K562 (cell line): ENCODE data around the gene SPATA21. TPM values are rescaled to one million over a fixed set of nuclear protein-coding genes. Genes with fewer than 3 reads are reported as not detected.
"Not testable (repeated sequence)": the region's sequence is repeated elsewhere in the genome, so short reads cannot be mapped to it uniquely, and the experiment has no call there.

Experiments
- ATAC-seq: fragments of 200-7000 bp; cut with Tn5 transposase; 3 replicates; pipeline ENCODE4 v1.9.1; 2020; ENCODE audit warnings: moderate library complexity
- BruUV-seq: library from RNA; stranded (reverse); fragments of 400-500 nt; replicated peaks from 2 replicates; lab custom pipeline; 2021; lab: Mats Ljungman, UMichigan
- CTCF ChIA-PET: fragments of 300-600 bp; formaldehyde crosslinking; extraction: SDS; loops from one replicate; lab custom pipeline; 2021; ENCODE audit warnings: low intra/inter-chr PET ratio; lab: Yijun Ruan, JAX
- POLR2A ChIA-PET: fragments of 300-600, 350-650 bp; sonication (Branson Sonifier 250); formaldehyde crosslinking; extraction: SDS; loops from one replicate; lab custom pipeline; 2021; ENCODE audit warnings: antibody characterized with exemption, inconsistent platforms; lab: Yijun Ruan, JAX
- DNase-seq, 4 experiments: peaks; one replicate each; pipeline versions ENCODE4 v3.0.0 to v3.0.0-alpha.2; 2011 to 2018; ENCODE audit warnings: low spot score in 3 of 4, mixed read lengths in 3 of 4; ENCODE audit errors: extremely low read depth in 1 of 4
- FAIRE-seq: peaks from 2 replicates; lab custom pipeline; 2011; peaks lifted over from hg19 to GRCh38; lab: Jason Lieb, UNC
- H2AFZ ChIP-seq: 2 replicates; pipeline ENCODE4 v1.6.0; 2011; ENCODE audit warnings: low read depth, low read length, control low read depth, inconsistent platforms
- H3K27ac ChIP-seq: fragments of 200-600 bp; 3 replicates; pipeline ENCODE4 v1.8.0; 2011; ENCODE audit warnings: low read depth, mild to moderate bottlenecking, control low read depth, inconsistent platforms, low read length, moderate library complexity, mixed read lengths; ENCODE audit errors: extremely low read depth
- H3K27me3 ChIP-seq, 2 experiments: fragments of 300-600 bp in 1 of 2; 2 replicates in 1 of 2; 3 replicates in 1 of 2; pipeline versions ENCODE4 v1.6.0 to v1.8.0; 2011; ENCODE audit warnings: inconsistent platforms in 2 of 2, low read length in 2 of 2, mild to moderate bottlenecking in 1 of 2, mixed read lengths in 1 of 2, moderate library complexity in 1 of 2; ENCODE audit not compliant: control insufficient read depth in 2 of 2, insufficient read depth in 2 of 2
- H3K36me3 ChIP-seq: fragments of 300-600 bp; 3 replicates; pipeline ENCODE4 v1.8.0; 2011; ENCODE audit warnings: mild to moderate bottlenecking, low read length, inconsistent platforms; ENCODE audit not compliant: control insufficient read depth, insufficient read depth
- H3K4me1 ChIP-seq, 2 experiments: fragments of 200-600 bp in 1 of 2; replicated peaks in 1 of 2; 2 replicates in 1 of 2; 3 replicates in 1 of 2; pipeline versions ENCODE4 v1.5.1 to v1.8.0; 2011; ENCODE audit warnings: inconsistent platforms in 2 of 2, low read length in 2 of 2, mild to moderate bottlenecking in 1 of 2, mixed read lengths in 1 of 2, moderate library complexity in 1 of 2; ENCODE audit not compliant: control insufficient read depth in 2 of 2, insufficient read depth in 2 of 2
- H3K4me2 ChIP-seq: 2 replicates; pipeline ENCODE4 v1.6.1; 2011; ENCODE audit warnings: low read length, control low read depth, inconsistent platforms, mixed read lengths; ENCODE audit not compliant: insufficient read depth
- H3K4me3 ChIP-seq: fragments of 200-600 bp; sonication (generic), shearing (Covaris generic); 2 replicates; pipeline ENCODE4 v1.5.1; 2016; ENCODE audit warnings: control low read depth, inconsistent platforms
- H3K79me2 ChIP-seq: fragments of 200-600 bp; 3 replicates; pipeline ENCODE4 v1.8.0; 2011; ENCODE audit warnings: low read length, inconsistent platforms; ENCODE audit not compliant: control insufficient read depth, insufficient read depth
- H3K9ac ChIP-seq, 2 experiments: 2 replicates each; pipeline versions ENCODE4 v1.6.0 to v1.6.1; 2011; ENCODE audit warnings: low read depth in 2 of 2, low read length in 2 of 2, control low read depth in 1 of 2, inconsistent platforms in 1 of 2, mild to moderate bottlenecking in 1 of 2, mixed read lengths in 1 of 2; ENCODE audit not compliant: insufficient read depth in 1 of 2
- H3K9me1 ChIP-seq: one replicate; pipeline ENCODE4 v1.6.0; 2011; ENCODE audit warnings: inconsistent platforms, mild to moderate bottlenecking, low read length, moderate library complexity; ENCODE audit not compliant: control insufficient read depth, insufficient read depth
- H3K9me3 ChIP-seq: replicated peaks from 2 replicates; pipeline ENCODE4 v1.5.1; 2011; ENCODE audit warnings: low read depth, low read length, inconsistent platforms; ENCODE audit not compliant: control insufficient read depth, insufficient read depth
- H4K20me1 ChIP-seq: replicated peaks from 2 replicates; pipeline ENCODE4 v1.6.1; 2011; ENCODE audit warnings: low read length, inconsistent platforms, mixed read lengths; ENCODE audit not compliant: control insufficient read depth, insufficient read depth
- E2F4 ChIP-seq: sonication (generic); formaldehyde crosslinking; IDR thresholded peaks from 2 replicates; pipeline ENCODE4 v1.8.0; 2022; ENCODE audit warnings: mild to moderate bottlenecking, low read depth, missing genetic modification reagents
- WGBS: fragments of 100-300 bp; shearing (Covaris generic); methylation state at CpG from one replicate; pipeline ENCODE4 v1.1.6; 2016; ENCODE audit warnings: low coverage, mixed read lengths; ENCODE audit not compliant: insufficient coverage; ENCODE audit errors: missing lambda C conversion rate; 5-methylcytosine and 5-hydroxymethylcytosine counted together
- in situ Hi-C: fragments of 300-500 bp; cut with MboI; formaldehyde crosslinking; loops from 4 replicates; pipeline ENCODE4 v1.15.0; 2018; ENCODE audit warnings: inconsistent platforms, mixed read lengths
- intact Hi-C: fragments of 100-400 bp; cut with micrococcal nuclease; formaldehyde crosslinking; loops from 2 replicates; pipeline ENCODE4 v1.14.2; 2022
- polyA plus RNA-seq, 8 experiments: library from polyadenylated mRNA; depleted of rRNA in 4 of 8; stranded (reverse) in 5 of 8; unstranded in 3 of 8; fragments of >200 nt; fragmentation: Nextera tagmentation in 2 of 8; fragmentation: Illumina TruSeq in 1 of 8; extraction: Ambion mirVana in 2 of 8; extraction: Trizol in 1 of 8; gene quantifications; 2 replicates each; pipeline versions ENCODE4 v1.2.1 to v1.2.3, GENCODE V29; 2011 to 2014; ENCODE audit warnings: inconsistent platforms in 1 of 8, missing spikeins in 1 of 8
- total RNA-seq, 7 experiments: library from RNA; depleted of rRNA in 6 of 7; stranded (reverse); fragments of >200 nt in 6 of 7; fragmentation: Illumina TruSeq in 2 of 7; extraction: Trizol in 2 of 7; gene quantifications; 2 replicates each; pipeline versions ENCODE4 v1.2.1 to v1.2.3, GENCODE V29; 2011 to 2021; ENCODE audit warnings: low replicate concordance in 1 of 7

The SPATA21 gene
- total and polyA plus RNA-seq, 9 of the 15 experiments (the other 6 are each of a cell fraction or from before 2014, with no cell fraction given): 0.10 to 0.36 (median 0.13) TPM; not detected in 3

GRCh38 chr1:16436946-16437474, at the start of gene SPATA21 (continued):
- TF ChIP-seq E2F4: no peak

GRCh38 chr1:16487011-16487410, 49.8 kb upstream of the SPATA21 start:
- POLR2A ChIA-PET, in situ Hi-C loops, H3K9ac ChIP-seq, intact Hi-C loops, H3K4me3 ChIP-seq, CTCF ChIA-PET, H3K9me1 ChIP-seq, H3K9me3 ChIP-seq, H3K36me3 ChIP-seq, H3K79me2 ChIP-seq, H3K4me2 ChIP-seq, DNase-seq, H2AFZ ChIP-seq, FAIRE-seq, BruUV-seq, ATAC-seq, H4K20me1 ChIP-seq, H3K27ac ChIP-seq, H3K27me3 ChIP-seq: not testable (repeated sequence)
- H3K4me1 ChIP-seq: peaks cover 0 to 21% of the 10 kb centered on the region in 2 experiments; a peak in 2 of 5 replicates

GRCh38 chr1:16486316-16486715, 49.1 kb upstream of the SPATA21 start:
- H4K20me1 ChIP-seq, intact Hi-C loops, H3K79me2 ChIP-seq, H2AFZ ChIP-seq, H3K9me3 ChIP-seq, BruUV-seq, DNase-seq, H3K4me3 ChIP-seq, H3K36me3 ChIP-seq, H3K9me1 ChIP-seq, FAIRE-seq, H3K27ac ChIP-seq, ATAC-seq, H3K9ac ChIP-seq, H3K4me2 ChIP-seq, in situ Hi-C loops, H3K27me3 ChIP-seq, CTCF ChIA-PET: not testable (repeated sequence)
- POLR2A ChIA-PET: interaction anchor here (1.4 kb wide), 1 partner anchor 13 kb away, joined by 3 read pairs; no protein-coding TSS in a partner anchor
- peaks cover 0 to 21% of the 10 kb centered on the region in 2 experiments; a peak in 2 of 5 replicates for H3K4me1 ChIP-seq
- 71% methylated on average over 8 of the region's 8 CpGs for WGBS
